ENCODE data around the gene THADA. TPM values are rescaled to one million over a fixed set of nuclear protein-coding genes. Genes with fewer than 3 reads are reported as not detected.
"Not testable (repeated sequence)": the region's sequence is repeated elsewhere in the genome, so short reads cannot be mapped to it uniquely, and the experiment has no call there.

THADA gene
- total RNA-seq, 1 donor, result 39.4 TPM

DNA sequence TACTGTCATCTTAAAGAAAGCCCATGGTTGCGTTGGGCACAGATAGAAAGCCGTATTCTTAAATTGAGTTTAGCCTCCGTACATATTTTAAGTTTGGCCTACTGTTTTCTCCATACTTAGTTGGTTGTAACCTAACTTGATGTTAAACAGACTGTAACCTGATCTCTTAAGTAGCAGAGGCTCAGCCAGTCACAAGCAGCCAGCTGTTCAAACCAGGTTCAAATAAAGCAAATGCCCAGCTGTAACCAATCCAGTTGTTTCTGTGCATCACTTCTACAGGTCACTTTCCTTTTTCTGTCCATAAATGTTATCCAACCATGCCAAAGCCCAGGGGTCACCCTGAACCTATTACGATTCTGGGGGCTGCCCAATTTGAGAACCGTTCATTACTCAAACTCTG lies 10.0 kb upstream of the THADA start:
- no peak overlapping the region for H3K4me2 ChIP-seq (ENCODE audit: insufficient read depth, low read length)
- no peak for TF ChIP-seq CTCF (IDR thresholded peaks at IDR 0.05; ENCODE audit: extremely low read depth, low read depth, low read length)
- H3K36me3 ChIP-seq (ENCODE audit: insufficient read depth, low read length), result no peaks in the 10 kb centered on the region
- H3K9me3 ChIP-seq (ENCODE audit: low read depth, low read length), result no peaks in the 10 kb centered on the region
- H3K4me1 ChIP-seq (ENCODE audit: insufficient read depth, low read length), result no peaks in the 10 kb centered on the region
- no peaks in the 10 kb centered on the region for H3K27me3 ChIP-seq (ENCODE audit: insufficient read depth, low read length)
- H3K4me3 ChIP-seq (ENCODE audit: insufficient read depth, low read length), result no peak overlapping the region
- no peak for DNase-seq (ENCODE audit: insufficient read length, low spot score, missing footprints)
- no peaks in the 10 kb centered on the region for H4K20me1 ChIP-seq (ENCODE audit: insufficient read depth, low read length)
- H3K79me2 ChIP-seq (ENCODE audit: insufficient read depth, low read length), result no peaks in the 10 kb centered on the region
- no peak overlapping the region for H3K27ac ChIP-seq (ENCODE audit: low read depth, low read length)
- peak overlapping the region; percentile 71 for H2AFZ ChIP-seq (ENCODE audit: low read length)

- DNase-seq (ENCODE audit: insufficient read length, low spot score, missing footprints), result peak; percentile 73
- H4K20me1 ChIP-seq (ENCODE audit: insufficient read depth, low read length), result no peaks in the 10 kb centered on the region
- H3K27me3 ChIP-seq (ENCODE audit: insufficient read depth, low read length), result no peaks in the 10 kb centered on the region
- H3K9me3 ChIP-seq (ENCODE audit: low read depth, low read length), result no peaks in the 10 kb centered on the region
- H3K36me3 ChIP-seq (ENCODE audit: insufficient read depth, low read length), result no peaks in the 10 kb centered on the region
- no peaks in the 10 kb centered on the region for H3K4me1 ChIP-seq (ENCODE audit: insufficient read depth, low read length)
- H3K79me2 ChIP-seq (ENCODE audit: insufficient read depth, low read length), result no peaks in the 10 kb centered on the region
- no peak overlapping the region for H3K4me3 ChIP-seq (ENCODE audit: insufficient read depth, low read length)
- H3K27ac ChIP-seq (ENCODE audit: low read depth, low read length), result no peak overlapping the region
- no peak overlapping the region for H2AFZ ChIP-seq (ENCODE audit: low read length)
- TF ChIP-seq CTCF (IDR thresholded peaks at IDR 0.05; ENCODE audit: extremely low read depth, low read depth, low read length), result peak; percentile 77
- no peak overlapping the region for H3K4me2 ChIP-seq (ENCODE audit: insufficient read depth, low read length)
Measured at GRCh38 chr2:43605079-43605655, 9.3 kb upstream of the THADA start.

- Histone ChIP-seq H4K20me1 (ENCODE audit: insufficient read depth, low read length) (no peaks in the 10 kb centered on the region), H3K9me3 (ENCODE audit: low read depth, low read length) (no peaks in the 10 kb centered on the region), H3K27me3 (ENCODE audit: insufficient read depth, low read length) (no peaks in the 10 kb centered on the region), H3K4me2 (ENCODE audit: insufficient read depth, low read length) (no peak overlapping the region), H3K36me3 (ENCODE audit: insufficient read depth, low read length) (no peaks in the 10 kb centered on the region), H3K79me2 (ENCODE audit: insufficient read depth, low read length) (no peaks in the 10 kb centered on the region), H3K4me1 (ENCODE audit: insufficient read depth, low read length) (no peaks in the 10 kb centered on the region), H3K4me3 (ENCODE audit: insufficient read depth, low read length) (no peak overlapping the region), H2AFZ (ENCODE audit: low read length) (no peak overlapping the region), H3K27ac (ENCODE audit: low read depth, low read length) (no peak overlapping the region)
- TF ChIP-seq CTCF (IDR thresholded peaks at IDR 0.05; ENCODE audit: extremely low read depth, low read depth, low read length), result no peak
- DNase-seq (ENCODE audit: insufficient read length, low spot score, missing footprints), result no peak
Measured at GRCh38 chr2:43604674-43605073, 8.8 kb upstream of the THADA start.

- not testable (repeated sequence) for H4K20me1 ChIP-seq (ENCODE audit: insufficient read depth, low read length); H3K79me2 ChIP-seq (ENCODE audit: insufficient read depth, low read length); H3K4me2 ChIP-seq (ENCODE audit: insufficient read depth, low read length); H3K36me3 ChIP-seq (ENCODE audit: insufficient read depth, low read length); H3K27me3 ChIP-seq (ENCODE audit: insufficient read depth, low read length); H3K27ac ChIP-seq (ENCODE audit: low read depth, low read length); H3K4me3 ChIP-seq (ENCODE audit: insufficient read depth, low read length); DNase-seq (ENCODE audit: insufficient read length, low spot score, missing footprints); H3K9me3 ChIP-seq (ENCODE audit: low read depth, low read length); H3K4me1 ChIP-seq (ENCODE audit: insufficient read depth, low read length); H2AFZ ChIP-seq (ENCODE audit: low read length)
Measured at GRCh38 chr2:43600596-43600995, 4.8 kb upstream of the THADA start.

Data from osteoblast (primary cell).